H9 (cell line): ENCODE data around the gene KCTD4. TPM values are rescaled to one million over a fixed set of nuclear protein-coding genes. Genes with fewer than 3 reads are reported as not detected.

Source experiments
- DNase-seq: peaks from one replicate; pipeline ENCODE4 v3.0.0-alpha.2; 2017
- H2AFZ ChIP-seq: one replicate; pipeline ENCODE4 v1.6.1; 2013; ENCODE audit warnings: mild to moderate bottlenecking, low read length, control low read depth, moderate library complexity
- H2AK5ac ChIP-seq: 2 replicates; pipeline ENCODE4 v1.6.1; 2013; ENCODE audit warnings: low read length, control low read depth, mixed read lengths; ENCODE audit not compliant: insufficient read length
- H2BK120ac ChIP-seq: one replicate; pipeline ENCODE4 v1.6.1; 2013; ENCODE audit warnings: low read depth, mild to moderate bottlenecking, low read length, control low read depth, inconsistent platforms; ENCODE audit not compliant: poor library complexity, severe bottlenecking
- H2BK12ac ChIP-seq: 2 replicates; pipeline ENCODE4 v1.6.1; 2013; ENCODE audit warnings: low read length, control low read depth, mixed read lengths, low read depth; ENCODE audit not compliant: insufficient read length
- H2BK15ac ChIP-seq: 2 replicates; pipeline ENCODE4 v1.6.1; 2013; ENCODE audit warnings: low read depth, low read length, control low read depth
- H2BK20ac ChIP-seq: one replicate; pipeline ENCODE4 v1.6.1; 2013; ENCODE audit warnings: low read depth, mild to moderate bottlenecking, low read length, control low read depth, inconsistent platforms; ENCODE audit not compliant: poor library complexity, severe bottlenecking
- H2BK5ac ChIP-seq: 2 replicates; pipeline ENCODE4 v1.6.1; 2013; ENCODE audit warnings: low read length, control low read depth, mixed read lengths; ENCODE audit not compliant: insufficient read length
- H3K14ac ChIP-seq: 2 replicates; pipeline ENCODE4 v1.6.1; 2013; ENCODE audit warnings: low read length, control low read depth; ENCODE audit not compliant: insufficient read depth
- H3K18ac ChIP-seq: 2 replicates; pipeline ENCODE4 v1.6.1; 2013; ENCODE audit warnings: low read depth, mild to moderate bottlenecking, mixed read lengths, low read length, control low read depth; ENCODE audit not compliant: insufficient read length
- H3K23ac ChIP-seq: 2 replicates; pipeline ENCODE4 v1.6.1; 2013; ENCODE audit warnings: low read length, control low read depth, mixed read lengths, low read depth; ENCODE audit not compliant: insufficient read length
- H3K23me2 ChIP-seq: 2 replicates; pipeline ENCODE4 v1.6.1; 2013; ENCODE audit warnings: low read depth, mild to moderate bottlenecking, mixed read lengths, low read length, control low read depth; ENCODE audit not compliant: insufficient read length, poor library complexity, severe bottlenecking
- H3K27ac ChIP-seq: 2 replicates; pipeline ENCODE4 v1.5.1; 2013; ENCODE audit warnings: low read length, control low read depth, mixed read lengths, low read depth; ENCODE audit not compliant: insufficient read length
- H3K27me3 ChIP-seq: 2 replicates; pipeline ENCODE4 v1.6.1; 2013; ENCODE audit warnings: low read length, control low read depth, inconsistent platforms; ENCODE audit not compliant: insufficient read depth
- H3K4ac ChIP-seq: 2 replicates; pipeline ENCODE4 v1.6.1; 2013; ENCODE audit warnings: low read depth, mild to moderate bottlenecking, control low read depth, inconsistent platforms, low read length, moderate library complexity
- H3K4me1 ChIP-seq: 2 replicates; pipeline ENCODE4 v1.6.1; 2013; ENCODE audit warnings: low read length, control low read depth, inconsistent platforms; ENCODE audit not compliant: insufficient read depth
- H3K4me2 ChIP-seq: 2 replicates; pipeline ENCODE4 v1.6.1; 2013; ENCODE audit warnings: low read length, control low read depth, mixed read lengths; ENCODE audit not compliant: insufficient read length, insufficient read depth
- H3K56ac ChIP-seq: 2 replicates; pipeline ENCODE4 v1.6.1; 2013; ENCODE audit warnings: low read depth, mild to moderate bottlenecking, mixed read lengths, low read length, control low read depth; ENCODE audit not compliant: insufficient read length
- H3K79me1 ChIP-seq: 2 replicates; pipeline ENCODE4 v1.6.1; 2013; ENCODE audit warnings: low read depth, mild to moderate bottlenecking, moderate library complexity, low read length, control low read depth, inconsistent platforms; ENCODE audit not compliant: insufficient read depth, poor library complexity, severe bottlenecking
- H3K79me2 ChIP-seq: 2 replicates; pipeline ENCODE4 v1.6.1; 2013; ENCODE audit warnings: low read length, control low read depth, inconsistent platforms; ENCODE audit not compliant: insufficient read depth
- H3K9ac ChIP-seq: 2 replicates; pipeline ENCODE4 v1.6.1; 2013; ENCODE audit warnings: low read length, control low read depth, mixed read lengths; ENCODE audit not compliant: insufficient read length; ENCODE audit errors: extremely low read depth
- H3K9me3 ChIP-seq: one replicate; pipeline ENCODE4 v1.6.1; 2013; ENCODE audit warnings: low read depth, low read length, inconsistent platforms; ENCODE audit not compliant: control insufficient read depth
- H3T11ph ChIP-seq: one replicate; pipeline ENCODE4 v1.6.1; 2013; ENCODE audit warnings: mild to moderate bottlenecking, low read length, control low read depth, inconsistent platforms
- H4K20me1 ChIP-seq: one replicate; pipeline ENCODE4 v1.6.1; 2013; ENCODE audit not compliant: control insufficient read depth, insufficient read length, insufficient read depth
- H4K5ac ChIP-seq: 2 replicates; pipeline ENCODE4 v1.6.1; 2013; ENCODE audit warnings: low read depth, mild to moderate bottlenecking, mixed read lengths, low read length, control low read depth; ENCODE audit not compliant: insufficient read length
- H4K8ac ChIP-seq: replicated peaks from 2 replicates; pipeline ENCODE4 v1.6.1; 2013; ENCODE audit warnings: low read length, control low read depth, mixed read lengths, low read depth; ENCODE audit not compliant: insufficient read length
- H4K91ac ChIP-seq: 2 replicates; pipeline ENCODE4 v1.6.1; 2013; ENCODE audit warnings: low read depth, mild to moderate bottlenecking, moderate library complexity, mixed read lengths, low read length, control low read depth; ENCODE audit not compliant: insufficient read length
- H3K27ac Mint-ChIP-seq, 3 experiments: 2 replicates in 2 of 3; 3 replicates in 1 of 3; pipeline ENCODE4 v1.8.0; 2020 to 2021; ENCODE audit warnings: mixed read lengths in 3 of 3, mild to moderate bottlenecking in 1 of 3, moderate library complexity in 1 of 3
- H3K27me3 Mint-ChIP-seq: 2 replicates; pipeline ENCODE4 v1.8.0; 2021; ENCODE audit warnings: low read depth, mild to moderate bottlenecking, moderate library complexity, mixed read lengths
- H3K36me3 Mint-ChIP-seq, 3 experiments: 2 replicates in 2 of 3; 3 replicates in 1 of 3; pipeline ENCODE4 v1.8.0; 2020 to 2021; ENCODE audit warnings: low read depth in 3 of 3, mixed read lengths in 3 of 3; ENCODE audit not compliant: insufficient read depth in 1 of 3
- H3K4me1 Mint-ChIP-seq, 2 experiments: 2 replicates each; pipeline ENCODE4 v1.8.0; 2020; ENCODE audit warnings: mixed read lengths in 2 of 2
- H3K4me3 Mint-ChIP-seq, 2 experiments: 2 replicates in 1 of 2; 3 replicates in 1 of 2; pipeline ENCODE4 v1.8.0; 2020 to 2021; ENCODE audit warnings: mild to moderate bottlenecking in 2 of 2, mixed read lengths in 2 of 2, moderate library complexity in 1 of 2
- H3K9me3 Mint-ChIP-seq, 2 experiments: 2 replicates in 1 of 2; 3 replicates in 1 of 2; pipeline ENCODE4 v1.8.0; 2020; ENCODE audit warnings: mild to moderate bottlenecking in 2 of 2, mixed read lengths in 2 of 2, moderate library complexity in 1 of 2
- WGBS: extraction: QIAGEN DNeasy Blood & Tissue Kit; methylation state at CpG from one replicate; pipeline ENCODE4 v1.1.7; 2013; ENCODE audit warnings: missing lambda C conversion rate, low lambda C conversion rate, mixed read lengths; ENCODE audit not compliant: insufficient read length; ENCODE audit errors: extremely low coverage; 5-methylcytosine and 5-hydroxymethylcytosine counted together
- total RNA-seq: library from RNA; stranded (reverse); gene quantifications from 2 replicates; pipeline ENCODE4 v1.2.1, GENCODE V29; 2021
- TF ChIP-seq, protein P1 (sequence below): fragments of 200-600 bp; sonication (generic); conservative IDR thresholded peaks from 3 replicates; pipeline ENCODE4 v1.8.0; 2021; ENCODE audit warnings: antibody characterized with exemption, mild to moderate bottlenecking

Gene KCTD4
- total RNA-seq, 1 experiment from 2014 or later = not detected

DNA sequence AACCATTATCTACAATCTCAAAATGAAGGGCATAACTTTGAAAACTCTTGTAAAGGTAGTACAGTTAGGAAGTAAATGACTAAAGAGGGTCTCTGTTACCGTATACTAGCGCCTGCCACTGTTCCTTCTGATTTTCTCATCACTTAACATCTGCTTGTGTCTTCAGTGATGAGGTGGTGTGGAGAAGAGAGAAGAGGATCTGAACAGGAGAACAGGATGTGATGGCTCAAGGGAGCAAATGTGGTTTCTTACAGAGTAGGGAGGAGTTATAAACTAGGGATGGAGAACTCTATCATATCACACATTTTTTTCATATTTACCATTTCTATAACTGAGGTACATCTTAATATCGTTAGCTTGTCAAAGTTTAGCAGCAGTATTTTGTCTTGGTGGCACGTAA, 1.1 kb downstream of the KCTD4 start:
- peaks cover 1 to 12% (median 4%) of the 10 kb centered on the region in 3 experiments; a peak in 4 of 7 replicates for H3K36me3 Mint-ChIP-seq
- peaks cover 6 to 16% of the 10 kb centered on the region in 2 experiments for H3K4me1 Mint-ChIP-seq
- Histone ChIP-seq H3K79me2 (no peaks in the 10 kb centered on the region), H2BK12ac (no peak overlapping the region), H3K4ac (no peak overlapping the region), H3K56ac (no peak overlapping the region), H3K23ac (no peak overlapping the region), H2BK120ac (no peak overlapping the region), H3K23me2 (no peaks in the 10 kb centered on the region), H3K9me3 (no peaks in the 10 kb centered on the region), H4K5ac (no peak overlapping the region), H4K91ac (no peak overlapping the region), H3K27ac (no peak overlapping the region), H3K79me1 (no peaks in the 10 kb centered on the region), H4K20me1 (no peaks in the 10 kb centered on the region), H2BK20ac (no peak overlapping the region), H3K27me3 (no peaks in the 10 kb centered on the region), H3K14ac (no peak overlapping the region), H3T11ph (no peak overlapping the region), H3K18ac (no peak overlapping the region), H2AK5ac (no peak overlapping the region), H4K8ac (no peak overlapping the region), H3K4me2 (no peak overlapping the region), H2BK5ac (no peak overlapping the region), H3K9ac (no peak overlapping the region), H3K4me1 (no peaks in the 10 kb centered on the region), H2BK15ac (no peak overlapping the region), H2AFZ (no peak overlapping the region)
- H3K27me3 Mint-ChIP-seq = no peaks in the 10 kb centered on the region
- no peaks in the 10 kb centered on the region for H3K9me3 Mint-ChIP-seq
- TF ChIP-seq, protein P1, sequence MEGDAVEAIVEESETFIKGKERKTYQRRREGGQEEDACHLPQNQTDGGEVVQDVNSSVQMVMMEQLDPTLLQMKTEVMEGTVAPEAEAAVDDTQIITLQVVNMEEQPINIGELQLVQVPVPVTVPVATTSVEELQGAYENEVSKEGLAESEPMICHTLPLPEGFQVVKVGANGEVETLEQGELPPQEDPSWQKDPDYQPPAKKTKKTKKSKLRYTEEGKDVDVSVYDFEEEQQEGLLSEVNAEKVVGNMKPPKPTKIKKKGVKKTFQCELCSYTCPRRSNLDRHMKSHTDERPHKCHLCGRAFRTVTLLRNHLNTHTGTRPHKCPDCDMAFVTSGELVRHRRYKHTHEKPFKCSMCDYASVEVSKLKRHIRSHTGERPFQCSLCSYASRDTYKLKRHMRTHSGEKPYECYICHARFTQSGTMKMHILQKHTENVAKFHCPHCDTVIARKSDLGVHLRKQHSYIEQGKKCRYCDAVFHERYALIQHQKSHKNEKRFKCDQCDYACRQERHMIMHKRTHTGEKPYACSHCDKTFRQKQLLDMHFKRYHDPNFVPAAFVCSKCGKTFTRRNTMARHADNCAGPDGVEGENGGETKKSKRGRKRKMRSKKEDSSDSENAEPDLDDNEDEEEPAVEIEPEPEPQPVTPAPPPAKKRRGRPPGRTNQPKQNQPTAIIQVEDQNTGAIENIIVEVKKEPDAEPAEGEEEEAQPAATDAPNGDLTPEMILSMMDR = no peak
- WGBS = no CpG with 5 or more reads among the region's 4 CpGs
- no peak overlapping the region for H3K4me3 Mint-ChIP-seq
- H3K27ac Mint-ChIP-seq = no peak overlapping the region; a peak in 1 of 7 replicates
- DNase-seq = no peak
